GM21360 (cell line): ENCODE measurements around the gene HKDC1.

ENCODE experiments used
- ATAC-seq: cut with Tn5 transposase; IDR thresholded peaks from one replicate; pipeline ENCODE4 v1.9.1; 2021; ENCODE audit warnings: mild to moderate bottlenecking, moderate library complexity; ENCODE audit not compliant: unreplicated experiment

HKDC1 gene

GRCh38 chr10:69216577-69217118, 3.5 kb upstream of the HKDC1 start:
- ATAC-seq = no peak

- no peak for ATAC-seq
Measured at GRCh38 chr10:69217119-69217754, 2.9 kb upstream of the HKDC1 start.

- ATAC-seq = no peak
Measured at GRCh38 chr10:69218831-69219230, 1.3 kb upstream of the HKDC1 start.

- ATAC-seq = no peak
Measured at GRCh38 chr10:69220507-69220906, 375 bp downstream of the HKDC1 start.

GRCh38 chr10:69222157-69223027, 2.3 kb downstream of the HKDC1 start:
- peak; percentile 93 for ATAC-seq

GRCh38 chr10:69223028-69223342, 2.9 kb downstream of the HKDC1 start:
- ATAC-seq = peak; percentile 10

GRCh38 chr10:69224862-69225657, 4.9 kb downstream of the HKDC1 start:
- ATAC-seq = no peak

GRCh38 chr10:69225681-69226080, 5.5 kb downstream of the HKDC1 start:
- no peak for ATAC-seq

GRCh38 chr10:69226919-69227450, 6.9 kb downstream of the HKDC1 start:
- no peak for ATAC-seq

- ATAC-seq = no peak
Measured at GRCh38 chr10:69228151-69228550, 8.0 kb downstream of the HKDC1 start.

- no peak for ATAC-seq
Measured at GRCh38 chr10:69229616-69229916, 9.4 kb downstream of the HKDC1 start.

- no peak for ATAC-seq
Measured at GRCh38 chr10:69230128-69230527, 10.0 kb downstream of the HKDC1 start.

- ATAC-seq = no peak
Measured at GRCh38 chr10:69232252-69232651, 12.1 kb downstream of the HKDC1 start.

GRCh38 chr10:69232736-69233480, 12.8 kb downstream of the HKDC1 start:
- ATAC-seq = no peak

GRCh38 chr10:69234447-69234846, 14.3 kb downstream of the HKDC1 start:
- ATAC-seq = no peak

GRCh38 chr10:69237528-69238159, 17.5 kb downstream of the HKDC1 start:
- ATAC-seq = peak; percentile 86

- no peak for ATAC-seq
Measured at GRCh38 chr10:69239136-69239535, 19.0 kb downstream of the HKDC1 start.

GRCh38 chr10:69239816-69240434, 19.8 kb downstream of the HKDC1 start:
- no peak for ATAC-seq

GRCh38 chr10:69240455-69240854, 20.3 kb downstream of the HKDC1 start:
- no peak for ATAC-seq

- no peak for ATAC-seq
Measured at GRCh38 chr10:69241575-69241974, 21.4 kb downstream of the HKDC1 start.
